ENCODE results near the gene RBBP8NL.

Gene RBBP8NL

DNA sequence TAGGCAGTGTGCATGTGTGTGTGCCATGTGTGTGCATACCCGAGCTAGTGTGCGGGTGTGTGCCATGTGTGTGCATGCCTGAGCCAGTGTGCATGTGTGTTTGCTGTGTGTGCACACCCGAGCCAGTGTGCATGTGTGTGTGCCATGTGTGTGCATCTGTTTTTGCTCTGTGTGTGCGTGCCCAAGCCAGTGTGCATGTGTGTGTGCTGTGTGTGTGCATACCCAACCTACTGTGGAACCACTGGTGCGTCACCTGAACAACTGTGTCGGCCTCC, 5.7 kb downstream of the RBBP8NL start:
- TF ChIP-seq, protein P1, sequence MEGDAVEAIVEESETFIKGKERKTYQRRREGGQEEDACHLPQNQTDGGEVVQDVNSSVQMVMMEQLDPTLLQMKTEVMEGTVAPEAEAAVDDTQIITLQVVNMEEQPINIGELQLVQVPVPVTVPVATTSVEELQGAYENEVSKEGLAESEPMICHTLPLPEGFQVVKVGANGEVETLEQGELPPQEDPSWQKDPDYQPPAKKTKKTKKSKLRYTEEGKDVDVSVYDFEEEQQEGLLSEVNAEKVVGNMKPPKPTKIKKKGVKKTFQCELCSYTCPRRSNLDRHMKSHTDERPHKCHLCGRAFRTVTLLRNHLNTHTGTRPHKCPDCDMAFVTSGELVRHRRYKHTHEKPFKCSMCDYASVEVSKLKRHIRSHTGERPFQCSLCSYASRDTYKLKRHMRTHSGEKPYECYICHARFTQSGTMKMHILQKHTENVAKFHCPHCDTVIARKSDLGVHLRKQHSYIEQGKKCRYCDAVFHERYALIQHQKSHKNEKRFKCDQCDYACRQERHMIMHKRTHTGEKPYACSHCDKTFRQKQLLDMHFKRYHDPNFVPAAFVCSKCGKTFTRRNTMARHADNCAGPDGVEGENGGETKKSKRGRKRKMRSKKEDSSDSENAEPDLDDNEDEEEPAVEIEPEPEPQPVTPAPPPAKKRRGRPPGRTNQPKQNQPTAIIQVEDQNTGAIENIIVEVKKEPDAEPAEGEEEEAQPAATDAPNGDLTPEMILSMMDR (IDR thresholded peaks at IDR 0.05; ENCODE audit: insufficient read depth, low read depth, low read length, missing control alignments), result no peak
- DNase-seq (ENCODE audit: low read depth), result no peak
- no peak overlapping the region for H3K4me3 ChIP-seq (ENCODE audit: low read depth, low read length)

DNA sequence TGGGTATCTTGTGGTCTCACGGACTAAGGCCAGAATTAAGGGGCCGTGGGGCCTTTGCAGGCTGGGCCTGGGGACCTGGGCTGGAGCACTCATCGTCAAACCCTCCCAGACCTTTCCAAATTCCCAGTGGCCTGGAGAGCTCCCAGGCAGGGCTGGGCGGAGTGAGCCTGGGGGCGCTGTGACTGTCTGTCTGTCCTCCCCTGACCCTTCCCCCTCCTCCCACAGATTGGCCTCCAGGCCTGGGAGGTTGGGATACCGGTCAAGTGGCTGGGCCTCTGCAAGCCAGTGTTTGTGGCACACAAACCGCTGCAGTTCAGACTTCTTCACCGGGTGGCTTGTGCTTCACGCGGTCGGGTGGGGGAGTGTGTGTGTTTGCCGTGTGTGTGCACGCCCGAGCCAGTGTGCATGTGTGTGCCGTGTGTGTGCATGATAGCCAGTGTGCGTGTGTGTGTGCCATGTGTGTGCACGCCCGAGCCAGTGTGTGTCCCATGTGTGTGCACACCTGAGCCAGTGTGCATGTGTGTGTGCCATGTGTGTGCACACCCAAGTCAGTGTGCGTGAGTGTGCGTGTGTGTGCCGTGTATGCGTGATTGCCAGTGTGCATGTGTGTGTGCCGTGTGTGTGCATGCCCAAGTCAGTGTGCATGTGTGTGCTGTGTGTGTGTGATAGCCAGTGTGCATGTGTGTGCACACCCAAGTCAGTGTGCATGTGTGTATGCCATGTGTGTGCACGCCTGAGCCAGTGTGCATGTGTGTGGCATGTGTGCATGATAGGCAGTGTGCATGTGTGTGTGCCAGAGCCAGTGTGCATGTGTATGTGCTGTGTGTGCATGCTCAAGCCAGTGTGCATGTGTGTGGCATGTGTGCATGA, 6.3 kb downstream of the RBBP8NL start:
- TF ChIP-seq, protein P1 (IDR thresholded peaks at IDR 0.05; ENCODE audit: insufficient read depth, low read depth, low read length, missing control alignments), result no peak
- no peak overlapping the region for H3K4me3 ChIP-seq (ENCODE audit: low read depth, low read length)
- DNase-seq (ENCODE audit: low read depth), result no peak

DNA sequence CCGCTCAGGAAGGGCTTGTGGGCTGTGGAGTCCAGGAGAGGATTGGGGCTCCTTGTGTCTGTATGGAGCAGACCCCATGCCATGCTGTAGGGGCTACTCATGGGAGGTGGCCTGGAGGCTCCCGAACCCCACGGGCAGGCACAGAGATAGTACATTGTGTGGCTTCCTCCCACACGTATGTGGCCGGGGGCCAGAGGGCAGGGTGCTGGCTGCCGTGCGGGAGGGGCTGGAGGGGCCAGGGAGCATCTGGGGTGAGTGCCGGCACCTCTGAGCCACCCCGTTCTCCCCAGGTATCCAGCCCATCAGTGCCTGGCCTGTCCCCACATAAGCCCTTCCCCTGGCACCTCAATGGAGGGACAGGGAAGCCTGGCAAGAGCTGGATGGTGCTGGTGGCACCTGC, 7.6 kb downstream of the RBBP8NL start:
- no peak overlapping the region for H3K4me3 ChIP-seq (ENCODE audit: low read depth, low read length)
- TF ChIP-seq, protein P1 (IDR thresholded peaks at IDR 0.05; ENCODE audit: insufficient read depth, low read depth, low read length, missing control alignments), result no peak
- DNase-seq (ENCODE audit: low read depth), result no peak

DNA sequence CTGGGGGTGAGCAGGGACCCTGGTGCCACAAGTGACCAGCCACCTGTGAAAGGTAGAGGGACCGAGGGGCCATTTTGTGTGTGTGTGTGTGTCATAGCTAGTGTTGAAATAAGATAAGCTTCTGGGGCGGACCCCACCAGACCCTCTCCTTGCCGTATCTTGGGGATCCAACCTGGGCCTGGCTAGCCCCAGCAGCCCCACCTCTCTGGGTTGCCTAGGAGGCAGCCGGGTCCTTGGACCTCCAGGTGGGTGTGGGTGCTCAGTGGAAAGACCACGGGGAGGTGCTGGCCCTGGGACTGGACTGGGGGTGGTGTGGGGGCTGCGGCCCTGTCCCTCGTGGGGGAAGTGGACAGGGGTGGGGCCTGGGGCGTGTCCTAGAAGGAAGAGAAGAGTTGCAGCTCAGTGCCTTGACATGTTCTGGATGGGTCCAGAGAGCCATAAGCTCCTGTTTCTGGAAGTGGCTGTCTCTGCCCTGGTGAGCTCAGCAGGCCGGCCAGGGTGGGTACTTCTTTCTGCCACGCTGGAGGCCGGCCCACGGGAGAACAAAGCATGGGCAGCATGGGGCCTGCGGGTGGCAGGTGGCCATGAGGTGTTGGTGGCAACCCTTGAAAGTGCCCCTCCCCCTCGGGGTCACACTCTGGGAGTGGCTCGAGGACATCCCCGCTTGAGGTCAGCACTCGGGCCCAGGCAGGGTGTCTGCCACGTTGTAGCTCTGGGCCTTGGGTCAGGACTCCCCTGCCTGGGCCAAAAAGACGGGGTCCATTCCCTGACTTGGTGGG, 8.4 kb downstream of the RBBP8NL start:
- no peak for DNase-seq (ENCODE audit: low read depth)
- H3K4me3 ChIP-seq (ENCODE audit: low read depth, low read length), result no peak overlapping the region
- TF ChIP-seq, protein P1 (IDR thresholded peaks at IDR 0.05; ENCODE audit: insufficient read depth, low read depth, low read length, missing control alignments), result no peak

DNA sequence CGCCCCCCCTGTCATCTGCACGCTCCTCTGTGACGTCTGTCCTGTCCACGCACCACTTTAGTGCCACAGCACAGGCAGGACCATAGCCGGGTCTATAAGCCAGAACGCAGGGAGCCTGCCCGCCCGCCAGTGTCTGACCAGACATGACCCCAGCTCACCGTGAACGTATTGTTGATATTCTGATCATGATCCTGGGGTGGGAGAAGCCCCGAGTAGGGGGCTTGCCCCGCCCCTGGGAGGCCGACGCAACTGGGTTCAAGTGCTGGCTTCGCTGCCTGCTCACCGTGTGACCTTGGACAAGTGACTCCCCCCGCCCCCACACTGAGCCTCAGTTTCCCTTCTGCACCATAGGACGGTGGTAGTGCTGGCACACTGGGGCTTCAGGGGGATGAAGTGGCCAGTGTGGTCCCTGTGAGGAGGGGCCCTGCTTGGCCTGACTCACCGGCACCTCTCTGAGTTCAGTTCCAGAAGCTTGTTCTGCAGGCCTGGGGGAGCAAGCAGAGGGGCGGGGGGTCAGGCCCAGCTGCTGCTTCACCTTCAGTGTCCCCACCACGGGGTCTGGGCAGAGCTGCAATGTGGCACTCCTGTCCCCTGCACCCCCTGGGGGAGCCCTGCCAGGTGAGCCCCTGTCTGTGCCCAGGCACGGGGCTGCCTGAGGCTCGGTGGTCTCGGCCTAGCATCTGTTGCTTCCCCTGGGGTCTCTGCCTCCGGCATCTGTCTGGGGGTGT, 9.2 kb downstream of the RBBP8NL start:
- no peak overlapping the region for H3K4me3 ChIP-seq (ENCODE audit: low read depth, low read length)
- TF ChIP-seq, protein P1 (IDR thresholded peaks at IDR 0.05; ENCODE audit: insufficient read depth, low read depth, low read length, missing control alignments), result no peak
- DNase-seq (ENCODE audit: low read depth), result no peak

DNA sequence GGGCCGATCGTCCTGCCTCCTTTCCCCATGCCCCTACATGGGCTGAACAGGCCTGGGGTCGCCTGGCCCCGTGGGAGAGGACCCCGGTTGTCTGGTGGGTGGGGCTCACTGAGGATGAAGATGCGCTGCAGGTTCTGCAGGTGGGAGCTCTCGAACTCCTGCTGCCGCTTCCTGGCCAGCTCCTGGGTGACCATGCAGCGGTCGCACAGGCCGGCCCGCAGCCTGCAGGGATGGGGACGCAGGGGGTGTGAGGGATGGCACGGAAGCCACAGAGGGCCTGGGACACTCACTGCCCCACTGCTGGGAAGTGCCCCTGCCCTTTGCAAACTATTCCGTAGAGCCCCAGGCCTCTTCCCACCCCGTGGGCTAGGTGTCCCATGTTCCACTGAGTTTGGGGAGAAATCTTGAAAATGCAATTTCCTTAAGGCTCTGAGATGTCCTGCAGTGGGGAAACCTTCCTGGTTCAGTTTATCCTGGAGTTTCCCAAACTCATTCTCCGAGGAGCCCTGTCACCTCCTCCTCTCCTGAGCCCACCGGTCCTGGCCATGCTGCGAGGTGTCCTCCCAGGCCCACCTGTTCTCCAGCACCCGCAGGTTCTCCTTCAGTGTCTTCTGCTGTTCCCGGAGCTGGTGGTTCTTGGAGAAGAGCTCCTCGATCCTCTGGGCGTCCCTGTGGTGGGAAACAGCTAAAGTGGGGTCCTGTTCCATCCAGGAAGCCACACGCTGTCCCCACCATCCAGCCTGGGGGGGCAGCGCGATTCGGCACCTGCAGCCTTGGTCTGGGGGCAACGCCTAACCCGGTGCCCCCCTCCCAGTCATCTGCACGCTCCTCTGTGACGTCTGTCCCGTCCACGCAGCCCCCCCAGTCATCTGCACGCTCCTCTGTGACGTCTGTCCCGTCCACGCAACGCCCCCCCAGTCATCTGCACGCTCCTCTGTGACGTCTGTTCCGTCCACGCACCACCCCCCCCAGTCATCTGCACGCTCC, 10.4 kb downstream of the RBBP8NL start:
- no peak overlapping the region for H3K4me3 ChIP-seq (ENCODE audit: low read depth, low read length)
- TF ChIP-seq, protein P1 (IDR thresholded peaks at IDR 0.05; ENCODE audit: insufficient read depth, low read depth, low read length, missing control alignments), result no peak
- no peak for DNase-seq (ENCODE audit: low read depth)
